OCI-LY7 (cell line): ENCODE results near the gene ATP2B1. TPM values are rescaled to one million over a fixed set of nuclear protein-coding genes. Genes with fewer than 3 reads are reported as not detected.

Source experiments
- BruUV-seq: library from RNA; stranded (reverse); fragments of 400-500 nt; replicated peaks from 2 replicates; lab custom pipeline; 2021; lab: Mats Ljungman, UMichigan
- CTCF ChIA-PET: fragments of 300-600 bp; sonication (Branson Sonifier 250); formaldehyde crosslinking; loops from one replicate; lab custom pipeline; 2022; ENCODE audit warnings: antibody characterized with exemption; ENCODE audit not compliant: unreplicated experiment; lab: Charles Lee
- POLR2A ChIA-PET: fragments of 300-600 bp; sonication (Branson Sonifier 250); formaldehyde crosslinking; loops from one replicate; lab custom pipeline; 2022; ENCODE audit warnings: antibody characterized with exemption; lab: Charles Lee
- DNase-seq: peaks from one replicate; pipeline ENCODE4 v3.0.0-alpha.2; 2015; ENCODE audit warnings: low spot score
- H2AFZ ChIP-seq: fragments of 200-600 bp; sonication (generic), shearing (Covaris generic); 2 replicates; pipeline ENCODE4 v1.6.1; 2014; ENCODE audit warnings: mild to moderate bottlenecking, antibody characterized with exemption, low read length, moderate library complexity
- H3K27ac ChIP-seq: fragments of 200-600 bp; sonication (generic); 2 replicates; pipeline ENCODE4 v1.5.1; 2014; ENCODE audit warnings: mixed run types, low read depth, mild to moderate bottlenecking, moderate library complexity, low read length, inconsistent platforms; ENCODE audit not compliant: poor library complexity, severe bottlenecking
- H3K36me3 ChIP-seq: fragments of 200-600 bp; sonication (generic); 2 replicates; pipeline ENCODE4 v1.6.1; 2014; ENCODE audit warnings: mild to moderate bottlenecking, antibody characterized with exemption, low read length, moderate library complexity, mixed read lengths; ENCODE audit not compliant: insufficient read depth
- H3K4me1 ChIP-seq: fragments of 200-600 bp; sonication (generic); 2 replicates; pipeline ENCODE4 v1.5.1; 2014; ENCODE audit warnings: mild to moderate bottlenecking, low read length; ENCODE audit not compliant: insufficient read depth, poor library complexity, severe bottlenecking
- H3K4me2 ChIP-seq: fragments of 200-600 bp; sonication (generic); 2 replicates; pipeline ENCODE4 v1.6.1; 2014; ENCODE audit warnings: mild to moderate bottlenecking, low read length
- H3K4me3 ChIP-seq: fragments of 200-600 bp; sonication (generic); 2 replicates; pipeline ENCODE4 v1.5.1; 2014; ENCODE audit warnings: mild to moderate bottlenecking, low read depth, low read length; ENCODE audit not compliant: poor library complexity, severe bottlenecking
- H3K79me2 ChIP-seq: fragments of 200-600 bp; sonication (generic); 2 replicates; pipeline ENCODE4 v1.6.1; 2016; ENCODE audit warnings: low read depth, mild to moderate bottlenecking, low read length, moderate library complexity, mixed read lengths; ENCODE audit not compliant: insufficient read depth
- H3K9me2 ChIP-seq: fragments of 200-600 bp; sonication (generic); 2 replicates; pipeline ENCODE4 v1.6.1; 2016; ENCODE audit warnings: mild to moderate bottlenecking, low read length, mixed read lengths; ENCODE audit not compliant: insufficient read depth
- H3K9me3 ChIP-seq: fragments of 200-600 bp; sonication (generic); 2 replicates; pipeline ENCODE4 v1.6.1; 2014; ENCODE audit warnings: mild to moderate bottlenecking, mixed run types, low read length, mixed read lengths
- H4K20me1 ChIP-seq: fragments of 200-600 bp; sonication (generic); 2 replicates; pipeline ENCODE4 v1.6.1; 2014; ENCODE audit warnings: mild to moderate bottlenecking, antibody characterized with exemption, low read length, moderate library complexity, mixed read lengths; ENCODE audit not compliant: insufficient read depth
- CTCF ChIP-seq: fragments of 200-600 bp; sonication (generic); conservative IDR thresholded peaks from 2 replicates; pipeline ENCODE4 v1.5.1; 2014; ENCODE audit warnings: mild to moderate bottlenecking, antibody characterized with exemption, low read length, moderate library complexity, mixed read lengths
- EZH2phosphoT487 ChIP-seq: fragments of 200-600 bp; sonication (generic); IDR thresholded peaks from 2 replicates; pipeline ENCODE4 v1.6.1; 2018; ENCODE audit warnings: low read depth, borderline replicate concordance, mild to moderate bottlenecking, mixed run types, antibody characterized with exemption, low read length, moderate library complexity, mixed read lengths
- intact Hi-C: fragments of 100-400 bp; cut with micrococcal nuclease; formaldehyde crosslinking; loops from one replicate; pipeline ENCODE4 v1.10.0; 2022; ENCODE audit not compliant: unreplicated experiment
- total RNA-seq, 2 experiments: library from RNA; depleted of rRNA in 1 of 2; stranded (reverse); fragments of >200 nt in 1 of 2; shearing (Covaris generic) in 1 of 2; gene quantifications; 2 replicates each; pipeline ENCODE4 v1.2.3, GENCODE V29; 2014 to 2022

Gene ATP2B1
- total RNA-seq, 2 experiments from 2014 or later: 58.5 to 74.9 TPM

GRCh38 chr12:89657066-89657465 is 51.6 kb downstream of the ATP2B1 start:
- Histone ChIP-seq H3K9me2 (no peaks in the 10 kb centered on the region), H3K9me3 (0 out of 2 replicates have a peak, but pooled peaks cover 8% of the 10 kb centered on the region), H3K4me2 (0 out of 2 replicates have a peak overlapping the region, but pooled peaks have one; percentile 13), H3K79me2 (peaks cover 77% of the 10 kb centered on the region; the same call in 1 of the 2 replicates), H3K27ac (no peak overlapping the region), H3K4me1 (peaks cover 10% of the 10 kb centered on the region), H4K20me1 (peaks cover 3% of the 10 kb centered on the region; the same call in 1 of the 2 replicates), H2AFZ (no peak overlapping the region), H3K4me3 (no peak overlapping the region), H3K36me3 (peaks cover 38% of the 10 kb centered on the region)
- BruUV-seq: no TSS peak
- no peak for DNase-seq
- TF ChIP-seq CTCF (no peak), EZH2phosphoT487 (no peak)
- ChIA-PET POLR2A (interaction anchor here (1.1 to 2.3 kb wide), 2 partner anchors 16 to 267 kb away, joined by 3 to 7 read pairs; no protein-coding TSS in a partner anchor), CTCF (no interaction called here)
- intact Hi-C loops: no loop called here

- intact Hi-C loops: no loop called here
- peaks cover 75% of the 10 kb centered on the region; the same call in 1 of the 2 replicates for H3K79me2 ChIP-seq
Measured at GRCh38 chr12:89655841-89656240, 52.8 kb downstream of the ATP2B1 start.

More at GRCh38 chr12:89655841-89656240, 52.8 kb downstream of the ATP2B1 start:
- Histone ChIP-seq H3K9me2 (no peaks in the 10 kb centered on the region), H3K4me1 (peaks cover 10% of the 10 kb centered on the region), H3K4me3 (no peak overlapping the region), H3K27ac (no peak overlapping the region), H3K9me3 (peaks cover 10% of the 10 kb centered on the region; the same call in 1 of the 2 replicates), H4K20me1 (peaks cover 3% of the 10 kb centered on the region; the same call in 1 of the 2 replicates), H3K36me3 (peaks cover 50% of the 10 kb centered on the region), H2AFZ (no peak overlapping the region), H3K4me2 (no peak overlapping the region)
- CTCF ChIA-PET: no interaction called here
- POLR2A ChIA-PET: interaction anchor here (0.5 to 1.1 kb wide), 3 partner anchors 8 to 41 kb away, joined by 3 read pairs; no protein-coding TSS in a partner anchor
- no TSS peak for BruUV-seq
- DNase-seq: no peak
- TF ChIP-seq CTCF: no peak
- no peak for TF ChIP-seq EZH2phosphoT487
